HAP-1 (cell line): ENCODE data around the gene TAS2R40.
A peak's percentile ranks its signal among the peaks of the same experiment; 100 is the strongest.
"Not testable (repeated sequence)": the region's sequence is repeated elsewhere in the genome, so short reads cannot be mapped to it uniquely, and the experiment has no call there.

Experiments used
- DNase-seq, 2 experiments: peaks; one replicate each; pipeline ENCODE4 v3.0.0-alpha.2; 2016 to 2020; ENCODE audit warnings: low spot score in 2 of 2
- H3K27me3 ChIP-seq: fragments of 250-450 bp; sonication (Bioruptor Pico); 2 replicates; pipeline ENCODE4 v1.5.1; 2020; ENCODE audit warnings: low read depth, mild to moderate bottlenecking, moderate library complexity
- H3K36me3 ChIP-seq: fragments of 250-450 bp; sonication (Bioruptor Pico); replicated peaks from 2 replicates; pipeline ENCODE4 v1.5.1; 2020; ENCODE audit warnings: mild to moderate bottlenecking
- H3K4me1 ChIP-seq: fragments of 250-450 bp; sonication (Bioruptor Pico); 2 replicates; pipeline ENCODE4 v1.5.1; 2020; ENCODE audit warnings: mild to moderate bottlenecking
- H3K4me3 ChIP-seq: fragments of 250-450 bp; sonication (Bioruptor Pico); 2 replicates; pipeline ENCODE4 v1.5.1; 2020; ENCODE audit warnings: mild to moderate bottlenecking, moderate library complexity
- H3K9me3 ChIP-seq: fragments of 250-450 bp; sonication (Bioruptor Pico); 2 replicates; pipeline ENCODE4 v1.5.1; 2020; ENCODE audit warnings: mild to moderate bottlenecking, moderate library complexity
- in situ Hi-C: fragments of 300-500 bp; cut with MboI; formaldehyde crosslinking; loops from 3 replicates; pipeline ENCODE4 v1.14.3; 2020; ENCODE audit warnings: low sequenced_read_pairs, inconsistent platforms, mixed read lengths

Gene TAS2R40

DNA sequence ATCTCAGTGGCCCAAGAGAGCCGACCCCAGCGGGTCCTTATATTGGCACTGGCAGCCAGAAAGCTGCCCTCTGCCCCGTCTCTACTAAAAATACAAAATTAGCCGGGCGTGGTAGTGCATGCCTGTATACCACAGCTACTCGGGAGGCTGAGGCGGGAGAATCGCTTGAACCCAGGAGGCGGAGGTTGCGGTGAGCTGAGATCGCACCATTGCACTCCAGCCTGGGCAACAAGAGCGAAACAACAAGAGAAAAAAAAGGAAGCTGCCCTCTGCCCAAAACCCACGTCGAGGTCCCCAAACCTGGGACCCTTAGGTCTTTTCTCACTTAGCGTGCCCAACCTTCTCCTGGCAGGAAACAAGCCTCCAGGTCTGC, 42.3 kb downstream of the TAS2R40 start:
- in situ Hi-C loops, H3K27me3 ChIP-seq, H3K9me3 ChIP-seq, H3K4me1 ChIP-seq, DNase-seq: not testable (repeated sequence)
- H3K36me3 ChIP-seq: peaks cover 14% of the 10 kb centered on the region
- peak overlapping the region; percentile 59 for H3K4me3 ChIP-seq

DNA sequence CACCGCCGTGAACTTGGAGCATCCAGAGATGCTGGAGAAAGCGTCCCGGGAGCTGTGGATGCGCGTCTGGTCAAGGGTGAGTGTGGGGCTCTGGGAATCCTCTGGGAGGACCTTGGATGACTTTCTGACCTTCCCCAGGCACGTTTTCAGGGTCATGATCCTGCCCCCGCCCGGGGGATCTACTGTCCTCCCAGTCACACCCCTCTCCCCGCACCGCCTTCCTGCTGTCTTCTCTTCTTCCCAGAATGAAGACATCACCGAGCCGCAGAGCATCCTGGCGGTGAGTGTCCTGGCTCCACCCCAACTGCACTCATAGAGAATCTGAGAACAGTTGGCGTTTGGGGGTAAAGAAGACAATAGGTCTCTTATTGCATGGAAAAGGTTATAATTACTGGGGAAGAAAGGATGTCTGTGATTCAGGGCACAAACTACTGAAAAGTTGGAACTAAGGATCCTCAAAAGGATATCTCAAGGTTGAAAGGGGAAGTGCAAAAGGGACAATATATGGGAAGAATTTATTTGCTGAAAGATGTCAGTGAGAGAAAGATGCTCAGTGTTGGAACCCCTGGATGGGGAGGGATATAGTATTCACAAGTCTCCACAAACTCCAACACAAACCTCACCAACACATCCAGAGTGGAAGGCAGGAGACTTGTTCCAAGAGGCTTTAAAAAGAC, 43.3 kb downstream of the TAS2R40 start:
- DNase-seq: no peak
- 0 out of 2 replicates have a peak, but pooled peaks cover 4% of the 10 kb centered on the region for H3K4me1 ChIP-seq
- peaks cover 14% of the 10 kb centered on the region for H3K36me3 ChIP-seq
- H3K4me3 ChIP-seq: no peak overlapping the region
- no peaks in the 10 kb centered on the region; the same call in 1 of the 2 replicates for H3K9me3 ChIP-seq
- in situ Hi-C loops: no loop called here
- H3K27me3 ChIP-seq: no peaks in the 10 kb centered on the region

DNA sequence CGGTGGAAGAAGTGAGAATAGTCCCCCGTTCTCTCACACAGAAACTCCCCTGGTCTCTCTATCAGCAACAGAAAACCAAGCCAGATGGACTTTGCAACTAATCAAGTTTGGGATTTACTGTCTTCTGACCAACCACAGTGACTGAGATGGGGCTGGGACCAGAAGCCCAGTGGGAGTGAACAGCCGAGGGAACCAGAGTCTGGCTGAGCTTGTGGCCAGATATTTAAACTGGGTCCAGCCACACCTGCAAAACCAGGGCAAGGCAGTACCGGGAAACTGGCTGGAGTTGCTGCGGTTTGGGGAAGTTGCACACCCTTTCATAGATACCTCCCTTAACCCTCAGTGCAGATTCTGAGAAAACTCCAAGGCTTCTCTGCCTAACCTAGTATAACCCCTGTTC, 47.4 kb downstream of the TAS2R40 start:
- Histone ChIP-seq H3K36me3 (peaks cover 14% of the 10 kb centered on the region), H3K4me1 (0 out of 2 replicates have a peak, but pooled peaks cover under 1% of the 10 kb centered on the region), H3K4me3 (no peak overlapping the region), H3K9me3 (no peaks in the 10 kb centered on the region), H3K27me3 (no peaks in the 10 kb centered on the region)
- DNase-seq: no peak
- in situ Hi-C loops: no loop called here

- H3K36me3 ChIP-seq: peaks cover 11% of the 10 kb centered on the region
- no peaks in the 10 kb centered on the region for H3K9me3 ChIP-seq
- DNase-seq: no peak
- no peaks in the 10 kb centered on the region for H3K27me3 ChIP-seq
- H3K4me3 ChIP-seq: no peak overlapping the region
- H3K4me1 ChIP-seq: no peaks in the 10 kb centered on the region
- in situ Hi-C loops: no loop called here
These were observed 49.4 kb downstream of the TAS2R40 start for GRCh38 chr7:143271240-143271639.
